HepG2 (cell line): ENCODE measurements around the gene HDAC10. TPM values are rescaled to one million over a fixed set of nuclear protein-coding genes. Genes with fewer than 3 reads are reported as not detected.

Experiments used
- AKAP8 ChIP-seq: sonication (generic); formaldehyde crosslinking; IDR thresholded peaks from 2 replicates; pipeline ENCODE4 v1.5.1; 2020; ENCODE audit warnings: mild to moderate bottlenecking, missing genetic modification reagents
- ELF1 ChIP-seq: sonication (generic); formaldehyde crosslinking; IDR thresholded peaks from 2 replicates; pipeline ENCODE4 v1.4.0; 2020; ENCODE audit warnings: missing genetic modification reagents
- GFI1 ChIP-seq: sonication (generic); formaldehyde crosslinking; IDR thresholded peaks from 2 replicates; pipeline ENCODE4 v1.5.0; 2020; ENCODE audit warnings: missing genetic modification reagents, mild to moderate bottlenecking, borderline replicate concordance
- HMG20A ChIP-seq: IDR thresholded peaks from 2 replicates; pipeline ENCODE4 v1.6.1; 2016; ENCODE audit warnings: borderline replicate concordance
- KDM3A ChIP-seq: IDR thresholded peaks from 2 replicates; pipeline ENCODE4 v1.6.1; 2018; ENCODE audit warnings: low read depth, missing compliant biosample characterization
- MYC ChIP-seq: sonication (generic); formaldehyde crosslinking; IDR thresholded peaks from 2 replicates; pipeline ENCODE4 v1.9.0; 2021; ENCODE audit warnings: missing genetic modification reagents, borderline replicate concordance
- NAIF1 ChIP-seq: sonication (generic); formaldehyde crosslinking; IDR thresholded peaks from 2 replicates; pipeline ENCODE4 v1.5.0; 2020; ENCODE audit warnings: mild to moderate bottlenecking, missing genetic modification reagents, borderline replicate concordance
- NONO ChIP-seq, 2 experiments: fragments of 450-650 bp in 1 of 2; sonication (generic) in 1 of 2; formaldehyde crosslinking in 1 of 2; IDR thresholded peaks in 1 of 2; conservative IDR thresholded peaks in 1 of 2; 2 replicates each; pipeline versions ENCODE4 v1.6.1 to v1.8.0; 2017 to 2022; ENCODE audit warnings: mild to moderate bottlenecking in 1 of 2, missing genetic modification reagents in 1 of 2, moderate library complexity in 1 of 2
- RORA ChIP-seq: sonication (generic); formaldehyde crosslinking; IDR thresholded peaks from 2 replicates; pipeline ENCODE4 v1.5.0; 2020; ENCODE audit warnings: mild to moderate bottlenecking, missing genetic modification reagents, moderate library complexity
- RXRB ChIP-seq: IDR thresholded peaks from 2 replicates; pipeline ENCODE4 v1.6.1; 2016; ENCODE audit warnings: borderline replicate concordance, missing genetic modification reagents, missing compliant biosample characterization
- SIX1 ChIP-seq: sonication (generic); formaldehyde crosslinking; IDR thresholded peaks from 2 replicates; pipeline ENCODE4 v1.4.0; 2020; ENCODE audit warnings: missing genetic modification reagents, borderline replicate concordance
- ZNF235 ChIP-seq: sonication (generic); formaldehyde crosslinking; IDR thresholded peaks from 2 replicates; pipeline ENCODE4 v1.8.1; 2023; ENCODE audit warnings: mild to moderate bottlenecking, missing genetic modification reagents, borderline replicate concordance
- ZNF382 ChIP-seq: sonication (generic); formaldehyde crosslinking; IDR thresholded peaks from 2 replicates; pipeline ENCODE4 v1.5.0; 2020; ENCODE audit warnings: missing genetic modification reagents, mild to moderate bottlenecking, borderline replicate concordance
- ZNF768 ChIP-seq: sonication (generic); formaldehyde crosslinking; IDR thresholded peaks from 2 replicates; pipeline ENCODE4 v1.4.0; 2020; ENCODE audit warnings: missing genetic modification reagents
- ZNF788 ChIP-seq: sonication (generic); formaldehyde crosslinking; IDR thresholded peaks from 2 replicates; pipeline ENCODE4 v1.5.0; 2020; ENCODE audit warnings: mild to moderate bottlenecking, missing genetic modification reagents, borderline replicate concordance
- ZNF850 ChIP-seq: sonication (generic); formaldehyde crosslinking; conservative IDR thresholded peaks from 2 replicates; pipeline ENCODE4 v1.9.0; 2021; ENCODE audit warnings: mild to moderate bottlenecking, missing genetic modification reagents
- polyA plus RNA-seq, 8 experiments: library from polyadenylated mRNA; depleted of rRNA in 3 of 8; stranded (reverse) in 7 of 8; unstranded in 1 of 8; fragments of >200 nt; fragmentation: Illumina TruSeq in 4 of 8; extraction: Trizol in 4 of 8; gene quantifications; 2 replicates each; pipeline versions ENCODE4 v1.2.1 to v1.2.3, GENCODE V29; 2011 to 2016; ENCODE audit warnings: low read depth in 4 of 8, missing spikeins in 1 of 8, mixed read lengths in 1 of 8; ENCODE audit not compliant: insufficient read depth in 1 of 8
- total RNA-seq, 5 experiments: library from RNA; depleted of rRNA; stranded (reverse); fragments of >200 nt; fragmentation: Illumina TruSeq; extraction: Trizol; gene quantifications; 2 replicates each; pipeline ENCODE4 v1.2.3, GENCODE V29; 2016; ENCODE audit warnings: low read depth in 1 of 5
- TF ChIP-seq, protein P1 (sequence below): sonication (generic); formaldehyde crosslinking; IDR thresholded peaks from 2 replicates; pipeline ENCODE4 v1.9.0; 2021; ENCODE audit warnings: missing genetic modification reagents, borderline replicate concordance
- TF ChIP-seq, protein P2 (sequence below): sonication (generic); formaldehyde crosslinking; IDR thresholded peaks from 2 replicates; pipeline ENCODE4 v1.5.0; 2020; ENCODE audit warnings: missing genetic modification reagents, mild to moderate bottlenecking, borderline replicate concordance
- TF ChIP-seq, protein P3 (sequence below): sonication (generic); formaldehyde crosslinking; IDR thresholded peaks from 2 replicates; pipeline ENCODE4 v1.4.0; 2020; ENCODE audit warnings: mild to moderate bottlenecking, missing genetic modification reagents
- TF ChIP-seq, protein P4 (sequence below): sonication (generic); formaldehyde crosslinking; conservative IDR thresholded peaks from 2 replicates; pipeline ENCODE4 v1.8.0; 2022; ENCODE audit warnings: low read depth, missing genetic modification reagents
- TF ChIP-seq, protein P5 (sequence below): sonication (generic); formaldehyde crosslinking; conservative IDR thresholded peaks from 2 replicates; pipeline ENCODE4 v1.4.0; 2020; ENCODE audit warnings: missing genetic modification reagents

HDAC10 gene
- total and polyA plus RNA-seq, 2 of the 13 experiments (the other 11 are each of a cell fraction or from before 2014, with no cell fraction given): 13.9 to 14.9 TPM

DNA sequence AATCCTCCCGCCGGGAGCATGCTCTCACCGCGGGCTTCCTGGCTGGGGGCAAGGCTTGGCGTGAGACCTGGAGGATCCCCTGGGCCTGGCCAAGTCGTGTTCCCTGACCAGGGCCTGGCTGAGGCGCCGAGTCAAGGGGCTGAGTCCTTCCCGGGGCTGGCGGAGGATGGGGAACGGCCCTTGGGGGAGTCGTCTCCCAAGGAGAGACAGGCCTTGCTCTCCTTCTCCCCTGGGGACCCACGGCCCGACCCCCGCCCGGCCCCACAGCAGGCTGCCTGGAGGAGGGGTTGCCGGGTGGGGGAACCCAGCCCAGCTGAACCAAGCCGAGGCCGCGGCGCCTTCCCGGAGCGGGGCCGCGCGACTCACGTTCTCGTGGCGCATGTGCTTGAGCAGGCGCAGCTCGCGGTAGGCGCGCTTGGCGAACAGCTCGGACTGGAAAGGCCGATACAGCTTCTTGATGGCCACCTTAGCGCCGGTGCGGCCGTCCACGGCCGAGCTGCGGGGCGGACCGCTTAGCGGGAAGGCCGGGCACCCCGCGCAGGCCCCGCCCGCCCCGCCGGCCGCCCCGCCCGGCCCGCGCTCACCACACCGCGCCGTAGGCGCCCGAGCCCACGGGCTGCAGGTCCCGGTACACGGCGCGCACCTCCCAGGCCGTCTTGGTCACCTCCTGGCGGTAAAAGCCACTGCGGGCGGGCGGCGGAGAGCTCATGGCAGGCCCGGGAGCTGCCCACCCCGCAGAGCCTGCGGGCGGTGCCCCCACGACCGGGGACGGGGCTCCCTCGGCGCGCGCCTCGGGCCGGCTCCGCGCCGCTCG is 9.9 kb upstream of the HDAC10 start (continued):
- TF ChIP-seq, protein P1, sequence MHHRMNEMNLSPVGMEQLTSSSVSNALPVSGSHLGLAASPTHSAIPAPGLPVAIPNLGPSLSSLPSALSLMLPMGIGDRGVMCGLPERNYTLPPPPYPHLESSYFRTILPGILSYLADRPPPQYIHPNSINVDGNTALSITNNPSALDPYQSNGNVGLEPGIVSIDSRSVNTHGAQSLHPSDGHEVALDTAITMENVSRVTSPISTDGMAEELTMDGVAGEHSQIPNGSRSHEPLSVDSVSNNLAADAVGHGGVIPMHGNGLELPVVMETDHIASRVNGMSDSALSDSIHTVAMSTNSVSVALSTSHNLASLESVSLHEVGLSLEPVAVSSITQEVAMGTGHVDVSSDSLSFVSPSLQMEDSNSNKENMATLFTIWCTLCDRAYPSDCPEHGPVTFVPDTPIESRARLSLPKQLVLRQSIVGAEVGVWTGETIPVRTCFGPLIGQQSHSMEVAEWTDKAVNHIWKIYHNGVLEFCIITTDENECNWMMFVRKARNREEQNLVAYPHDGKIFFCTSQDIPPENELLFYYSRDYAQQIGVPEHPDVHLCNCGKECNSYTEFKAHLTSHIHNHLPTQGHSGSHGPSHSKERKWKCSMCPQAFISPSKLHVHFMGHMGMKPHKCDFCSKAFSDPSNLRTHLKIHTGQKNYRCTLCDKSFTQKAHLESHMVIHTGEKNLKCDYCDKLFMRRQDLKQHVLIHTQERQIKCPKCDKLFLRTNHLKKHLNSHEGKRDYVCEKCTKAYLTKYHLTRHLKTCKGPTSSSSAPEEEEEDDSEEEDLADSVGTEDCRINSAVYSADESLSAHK: no peak
- TF ChIP-seq, protein P2, sequence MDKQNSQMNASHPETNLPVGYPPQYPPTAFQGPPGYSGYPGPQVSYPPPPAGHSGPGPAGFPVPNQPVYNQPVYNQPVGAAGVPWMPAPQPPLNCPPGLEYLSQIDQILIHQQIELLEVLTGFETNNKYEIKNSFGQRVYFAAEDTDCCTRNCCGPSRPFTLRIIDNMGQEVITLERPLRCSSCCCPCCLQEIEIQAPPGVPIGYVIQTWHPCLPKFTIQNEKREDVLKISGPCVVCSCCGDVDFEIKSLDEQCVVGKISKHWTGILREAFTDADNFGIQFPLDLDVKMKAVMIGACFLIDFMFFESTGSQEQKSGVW (CRISPR knock-in tag): no peak
- TF ChIP-seq RXRB (CRISPR knock-in tag) (no peak), ZNF382 (CRISPR knock-in tag) (no peak), RORA (no peak), ELF1 (CRISPR knock-in tag) (no peak), AKAP8 (CRISPR knock-in tag) (no peak), MYC (CRISPR knock-in tag) (peak; percentile 76; the same call in 1 of the 2 replicates), GFI1 (CRISPR knock-in tag) (no peak), HMG20A (no peak), ZNF235 (CRISPR knock-in tag) (no peak), SIX1 (no peak), KDM3A (CRISPR knock-in tag) (0 out of 2 replicates have a peak, but pooled peaks have one; percentile 36), ZNF788 (no peak), NONO (IDR thresholded peaks at IDR 0.05) (no peak), NONO (CRISPR knock-in tag; conservative IDR thresholded peaks at IDR 0.05) (0 out of 2 replicates have a peak, but pooled peaks have one; percentile 29), NAIF1 (no peak), ZNF768 (CRISPR knock-in tag) (peak; percentile 51; the same call in 1 of the 2 replicates), ZNF850 (CRISPR knock-in tag) (no peak)
- TF ChIP-seq, protein P3, sequence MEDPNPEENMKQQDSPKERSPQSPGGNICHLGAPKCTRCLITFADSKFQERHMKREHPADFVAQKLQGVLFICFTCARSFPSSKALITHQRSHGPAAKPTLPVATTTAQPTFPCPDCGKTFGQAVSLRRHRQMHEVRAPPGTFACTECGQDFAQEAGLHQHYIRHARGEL (CRISPR knock-in tag): no peak
- TF ChIP-seq, protein P4, sequence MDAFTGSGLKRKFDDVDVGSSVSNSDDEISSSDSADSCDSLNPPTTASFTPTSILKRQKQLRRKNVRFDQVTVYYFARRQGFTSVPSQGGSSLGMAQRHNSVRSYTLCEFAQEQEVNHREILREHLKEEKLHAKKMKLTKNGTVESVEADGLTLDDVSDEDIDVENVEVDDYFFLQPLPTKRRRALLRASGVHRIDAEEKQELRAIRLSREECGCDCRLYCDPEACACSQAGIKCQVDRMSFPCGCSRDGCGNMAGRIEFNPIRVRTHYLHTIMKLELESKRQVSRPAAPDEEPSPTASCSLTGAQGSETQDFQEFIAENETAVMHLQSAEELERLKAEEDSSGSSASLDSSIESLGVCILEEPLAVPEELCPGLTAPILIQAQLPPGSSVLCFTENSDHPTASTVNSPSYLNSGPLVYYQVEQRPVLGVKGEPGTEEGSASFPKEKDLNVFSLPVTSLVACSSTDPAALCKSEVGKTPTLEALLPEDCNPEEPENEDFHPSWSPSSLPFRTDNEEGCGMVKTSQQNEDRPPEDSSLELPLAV (CRISPR knock-in tag): no peak
- TF ChIP-seq, protein P5, sequence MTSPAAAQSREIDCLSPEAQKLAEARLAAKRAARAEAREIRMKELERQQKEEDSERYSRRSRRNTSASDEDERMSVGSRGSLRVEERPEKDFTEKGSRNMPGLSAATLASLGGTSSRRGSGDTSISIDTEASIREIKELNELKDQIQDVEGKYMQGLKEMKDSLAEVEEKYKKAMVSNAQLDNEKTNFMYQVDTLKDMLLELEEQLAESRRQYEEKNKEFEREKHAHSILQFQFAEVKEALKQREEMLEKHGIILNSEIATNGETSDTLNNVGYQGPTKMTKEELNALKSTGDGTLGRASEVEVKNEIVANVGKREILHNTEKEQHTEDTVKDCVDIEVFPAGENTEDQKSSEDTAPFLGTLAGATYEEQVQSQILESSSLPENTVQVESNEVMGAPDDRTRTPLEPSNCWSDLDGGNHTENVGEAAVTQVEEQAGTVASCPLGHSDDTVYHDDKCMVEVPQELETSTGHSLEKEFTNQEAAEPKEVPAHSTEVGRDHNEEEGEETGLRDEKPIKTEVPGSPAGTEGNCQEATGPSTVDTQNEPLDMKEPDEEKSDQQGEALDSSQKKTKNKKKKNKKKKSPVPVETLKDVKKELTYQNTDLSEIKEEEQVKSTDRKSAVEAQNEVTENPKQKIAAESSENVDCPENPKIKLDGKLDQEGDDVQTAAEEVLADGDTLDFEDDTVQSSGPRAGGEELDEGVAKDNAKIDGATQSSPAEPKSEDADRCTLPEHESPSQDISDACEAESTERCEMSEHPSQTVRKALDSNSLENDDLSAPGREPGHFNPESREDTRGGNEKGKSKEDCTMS: no peak
